ENCODE measurements around the gene ZXDA.

DNA sequence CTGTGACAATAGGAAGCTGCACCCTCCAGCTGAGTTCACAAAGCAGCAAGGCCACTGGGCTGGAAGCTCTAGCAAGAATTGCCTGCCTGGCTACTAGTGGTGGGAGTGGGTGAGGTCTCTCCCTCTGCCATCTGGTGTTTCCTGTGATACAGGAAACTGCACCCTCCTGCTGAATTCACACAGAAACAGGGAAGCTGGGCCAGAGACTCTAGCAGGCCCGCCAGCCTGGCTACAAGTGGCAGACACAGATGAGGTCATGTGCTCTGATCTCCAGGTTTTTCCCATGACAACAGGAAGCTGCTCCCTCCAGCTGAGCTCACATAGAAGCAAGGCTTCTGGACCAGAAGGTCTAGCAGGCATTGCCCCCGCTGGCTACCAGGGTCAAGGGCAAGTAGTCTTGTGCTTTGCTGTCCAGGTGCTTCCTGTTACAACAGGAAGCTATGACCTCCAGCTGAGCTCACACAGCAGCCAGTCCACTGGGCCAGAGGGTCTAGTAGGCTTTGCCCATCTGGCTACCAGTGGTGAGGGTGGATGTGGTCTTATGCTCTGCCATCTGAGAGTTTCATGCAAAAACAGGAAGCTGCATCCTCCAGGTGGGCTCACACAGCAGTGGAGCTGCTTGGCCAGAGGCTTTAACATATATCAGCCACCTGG is 41.5 kb upstream of the ZXDA start:
- TF ChIP-seq, protein P1, sequence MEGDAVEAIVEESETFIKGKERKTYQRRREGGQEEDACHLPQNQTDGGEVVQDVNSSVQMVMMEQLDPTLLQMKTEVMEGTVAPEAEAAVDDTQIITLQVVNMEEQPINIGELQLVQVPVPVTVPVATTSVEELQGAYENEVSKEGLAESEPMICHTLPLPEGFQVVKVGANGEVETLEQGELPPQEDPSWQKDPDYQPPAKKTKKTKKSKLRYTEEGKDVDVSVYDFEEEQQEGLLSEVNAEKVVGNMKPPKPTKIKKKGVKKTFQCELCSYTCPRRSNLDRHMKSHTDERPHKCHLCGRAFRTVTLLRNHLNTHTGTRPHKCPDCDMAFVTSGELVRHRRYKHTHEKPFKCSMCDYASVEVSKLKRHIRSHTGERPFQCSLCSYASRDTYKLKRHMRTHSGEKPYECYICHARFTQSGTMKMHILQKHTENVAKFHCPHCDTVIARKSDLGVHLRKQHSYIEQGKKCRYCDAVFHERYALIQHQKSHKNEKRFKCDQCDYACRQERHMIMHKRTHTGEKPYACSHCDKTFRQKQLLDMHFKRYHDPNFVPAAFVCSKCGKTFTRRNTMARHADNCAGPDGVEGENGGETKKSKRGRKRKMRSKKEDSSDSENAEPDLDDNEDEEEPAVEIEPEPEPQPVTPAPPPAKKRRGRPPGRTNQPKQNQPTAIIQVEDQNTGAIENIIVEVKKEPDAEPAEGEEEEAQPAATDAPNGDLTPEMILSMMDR (IDR thresholded peaks at IDR 0.05; ENCODE audit: poor library complexity), result no peak
- TF ChIP-seq EZH2 (IDR thresholded peaks at IDR 0.05; ENCODE audit: borderline replicate concordance) (no peak), EZH2phosphoT487 (IDR thresholded peaks at IDR 0.05; ENCODE audit: low read depth, severe bottlenecking, unreplicated experiment) (no peak)

Data from hepatocyte (in vitro differentiated cells).